SK-N-SH (cell line): ENCODE data around the gene ZNF236. TPM values are rescaled to one million over a fixed set of nuclear protein-coding genes. Genes with fewer than 3 reads are reported as not detected.

Experiments used
- CTCF ChIA-PET: fragments of 300-600, 350-600 bp; formaldehyde crosslinking; extraction: SDS; loops from one replicate; lab custom pipeline; 2021; lab: Yijun Ruan, JAX
- POLR2A ChIA-PET: fragments of 350-600 bp; sonication (Branson Sonifier 250); formaldehyde crosslinking; extraction: SDS; loops from one replicate; lab custom pipeline; 2020; ENCODE audit warnings: antibody characterized with exemption, inconsistent platforms; lab: Yijun Ruan, JAX
- DNase-seq: peaks from one replicate; pipeline ENCODE4 v3.0.0; 2012
- H2AFZ ChIP-seq: fragments of 200-600 bp; sonication (generic); 2 replicates; pipeline ENCODE4 v1.8.1; 2016; ENCODE audit warnings: antibody characterized with exemption, mild to moderate bottlenecking, low read depth
- H3F3A ChIP-seq: fragments of 200-600 bp; sonication (generic); replicated peaks from 2 replicates; pipeline ENCODE3; 2016; ENCODE audit warnings: antibody characterized with exemption, mild to moderate bottlenecking; ENCODE audit not compliant: insufficient read depth
- H3K27ac ChIP-seq, 2 experiments: fragments of 200-500 bp in 1 of 2; fragments of 200-600 bp in 1 of 2; sonication (Bioruptor generic) in 1 of 2; sonication (generic), shearing (Covaris generic) in 1 of 2; 2 replicates each; pipeline versions ENCODE4 v1.5.1 to v1.6.1; 2014 to 2016; ENCODE audit warnings: low read depth in 2 of 2, inconsistent platforms in 1 of 2, low read length in 1 of 2, mild to moderate bottlenecking in 1 of 2, mixed read lengths in 1 of 2
- H3K27me3 ChIP-seq: fragments of 200-600 bp; sonication (generic), shearing (Covaris generic); 2 replicates; pipeline ENCODE4 v1.6.1; 2016; ENCODE audit warnings: mixed run types; ENCODE audit not compliant: insufficient read depth
- H3K36me3 ChIP-seq, 2 experiments: fragments of 200-500 bp in 1 of 2; fragments of 200-600 bp in 1 of 2; sonication (Bioruptor generic) in 1 of 2; sonication (generic) in 1 of 2; replicated peaks in 1 of 2; 2 replicates each; pipeline versions ENCODE3 to v1.5.1; 2014 to 2016; ENCODE audit warnings: low read length in 1 of 2, mild to moderate bottlenecking in 1 of 2; ENCODE audit not compliant: insufficient read depth in 2 of 2, control insufficient read depth in 1 of 2
- H3K4me1 ChIP-seq, 2 experiments: fragments of 200-500 bp in 1 of 2; fragments of 200-600 bp in 1 of 2; sonication (Bioruptor generic) in 1 of 2; sonication (generic), shearing (Covaris generic) in 1 of 2; 2 replicates each; pipeline versions ENCODE4 v1.5.1 to v1.6.1; 2014 to 2016; ENCODE audit warnings: low read depth in 1 of 2, low read length in 1 of 2, mixed run types in 1 of 2; ENCODE audit not compliant: insufficient read depth in 2 of 2, control insufficient read depth in 1 of 2
- H3K4me2 ChIP-seq: fragments of 200-600 bp; sonication (generic), shearing (Covaris generic); 2 replicates; pipeline ENCODE4 v1.6.1; 2017; ENCODE audit warnings: mixed run types
- H3K4me3 ChIP-seq, 2 experiments: fragments of 200-500 bp in 1 of 2; fragments of 200-600 bp in 1 of 2; sonication (Bioruptor generic) in 1 of 2; sonication (generic), shearing (Covaris generic) in 1 of 2; 2 replicates each; pipeline versions ENCODE4 v1.5.1 to v1.8.1; 2014 to 2016; ENCODE audit warnings: low read depth in 2 of 2, inconsistent platforms in 1 of 2, low read length in 1 of 2, mild to moderate bottlenecking in 1 of 2, mixed read lengths in 1 of 2, moderate library complexity in 1 of 2
- H3K79me2 ChIP-seq: fragments of 200-600 bp; sonication (generic); 2 replicates; pipeline ENCODE4 v1.8.1; 2017; ENCODE audit warnings: mild to moderate bottlenecking; ENCODE audit not compliant: insufficient read depth
- H3K9ac ChIP-seq: fragments of 200-600 bp; sonication (generic); 2 replicates; pipeline ENCODE4 v1.6.1; 2017; ENCODE audit warnings: mixed run types
- H3K9me2 ChIP-seq: fragments of 200-600 bp; sonication (generic); 2 replicates; pipeline ENCODE4 v1.6.1; 2017; ENCODE audit warnings: mixed run types
- H3K9me3 ChIP-seq: fragments of 200-600 bp; sonication (generic); 2 replicates; pipeline ENCODE4 v1.6.1; 2017; ENCODE audit warnings: mixed run types, mild to moderate bottlenecking, moderate library complexity
- H4K20me1 ChIP-seq: fragments of 200-600 bp; sonication (generic); 2 replicates; pipeline ENCODE4 v1.6.1; 2017; ENCODE audit warnings: mild to moderate bottlenecking, mixed run types; ENCODE audit not compliant: insufficient read depth
- CHD2 ChIP-seq: fragments of 150-350 bp; IDR thresholded peaks from 2 replicates; pipeline ENCODE4 v1.6.1; 2018; ENCODE audit warnings: low read length; ENCODE audit not compliant: partially characterized antibody
- EZH2phosphoT487 ChIP-seq: fragments of 200-600 bp; sonication (generic); IDR thresholded peaks from 2 replicates; pipeline ENCODE4 v1.6.1; 2017; ENCODE audit warnings: low read depth, mixed run types, mild to moderate bottlenecking, antibody characterized with exemption, moderate library complexity, borderline replicate concordance
- GATA2 ChIP-seq: sonication (generic); formaldehyde crosslinking; IDR thresholded peaks from 2 replicates; pipeline ENCODE4 v1.5.0; 2020; ENCODE audit warnings: mild to moderate bottlenecking, missing genetic modification reagents
- MEF2A ChIP-seq: IDR thresholded peaks from 2 replicates; pipeline ENCODE4 v1.4.0; 2012; ENCODE audit warnings: low read depth, borderline replicate concordance
- MXI1 ChIP-seq: IDR thresholded peaks from 2 replicates; pipeline ENCODE4 v1.6.1; 2012; ENCODE audit warnings: mild to moderate bottlenecking, low read depth, low read length, improper control_type of control experiment
- POLR2AphosphoS5 ChIP-seq: IDR thresholded peaks from 2 replicates; pipeline ENCODE4 v1.6.1; 2012; ENCODE audit warnings: low read depth, low read length
- REST ChIP-seq: IDR thresholded peaks from 2 replicates; pipeline ENCODE4 v1.6.1; 2012; ENCODE audit warnings: mild to moderate bottlenecking, low read depth, low read length, moderate library complexity
- WGBS: methylation state at CpG from one replicate; pipeline ENCODE4 v1.1.6; 2017; ENCODE audit warnings: low lambda C conversion rate; 5-methylcytosine and 5-hydroxymethylcytosine counted together
- polyA plus RNA-seq, 3 experiments: library from polyadenylated mRNA; depleted of rRNA; stranded (reverse); fragments of >200 nt; gene quantifications; 2 replicates each; pipeline ENCODE4 v1.2.3, GENCODE V29; 2012
- TF ChIP-seq, protein P1 (sequence below): IDR thresholded peaks from 2 replicates; pipeline ENCODE4 v1.4.0; 2012; ENCODE audit warnings: low read depth, borderline replicate concordance

ZNF236 gene
- polyA plus RNA-seq, 1 of the 3 experiments (the other 2 are of a cell fraction) = 4.2 TPM

GRCh38 chr18:76994086-76994654, 171.8 kb downstream of the ZNF236 start (continued):
- no peak for TF ChIP-seq REST
- no peak for TF ChIP-seq GATA2
- TF ChIP-seq CHD2 = no peak
- no peak for TF ChIP-seq MXI1
- no peak for TF ChIP-seq EZH2phosphoT487

GRCh38 chr18:76995896-76996295, 173.5 kb downstream of the ZNF236 start:
- H3K27me3 ChIP-seq = no peaks in the 10 kb centered on the region
- ChIA-PET POLR2A (no interaction called here), CTCF (interaction anchor here (0.6 to 8.5 kb wide), 8 partner anchors 12 to 656 kb away, joined by 3 to 87 read pairs (median 4); no protein-coding TSS in a partner anchor)
- H3F3A ChIP-seq = no peaks in the 10 kb centered on the region
- 76% methylated on average over 7 of the region's 7 CpGs for WGBS
- no peaks in the 10 kb centered on the region for H3K9me3 ChIP-seq
- no peak overlapping the region for H3K4me3 ChIP-seq
- H4K20me1 ChIP-seq = no peaks in the 10 kb centered on the region
- no peak overlapping the region for H3K4me2 ChIP-seq
- H2AFZ ChIP-seq = no peak overlapping the region
- TF ChIP-seq POLR2AphosphoS5 (no peak), MEF2A (no peak), REST (no peak)
- TF ChIP-seq, protein P1, sequence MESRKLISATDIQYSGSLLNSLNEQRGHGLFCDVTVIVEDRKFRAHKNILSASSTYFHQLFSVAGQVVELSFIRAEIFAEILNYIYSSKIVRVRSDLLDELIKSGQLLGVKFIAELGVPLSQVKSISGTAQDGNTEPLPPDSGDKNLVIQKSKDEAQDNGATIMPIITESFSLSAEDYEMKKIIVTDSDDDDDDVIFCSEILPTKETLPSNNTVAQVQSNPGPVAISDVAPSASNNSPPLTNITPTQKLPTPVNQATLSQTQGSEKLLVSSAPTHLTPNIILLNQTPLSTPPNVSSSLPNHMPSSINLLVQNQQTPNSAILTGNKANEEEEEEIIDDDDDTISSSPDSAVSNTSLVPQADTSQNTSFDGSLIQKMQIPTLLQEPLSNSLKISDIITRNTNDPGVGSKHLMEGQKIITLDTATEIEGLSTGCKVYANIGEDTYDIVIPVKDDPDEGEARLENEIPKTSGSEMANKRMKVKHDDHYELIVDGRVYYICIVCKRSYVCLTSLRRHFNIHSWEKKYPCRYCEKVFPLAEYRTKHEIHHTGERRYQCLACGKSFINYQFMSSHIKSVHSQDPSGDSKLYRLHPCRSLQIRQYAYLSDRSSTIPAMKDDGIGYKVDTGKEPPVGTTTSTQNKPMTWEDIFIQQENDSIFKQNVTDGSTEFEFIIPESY = no peak
- H3K79me2 ChIP-seq = no peaks in the 10 kb centered on the region
- DNase-seq = no peak
- no peak overlapping the region for H3K27ac ChIP-seq
- H3K4me1 ChIP-seq = peaks cover 0 to 7% of the 10 kb centered on the region in 2 experiments; a peak in 1 of 4 replicates
- no peaks in the 10 kb centered on the region for H3K9me2 ChIP-seq
- no peak overlapping the region for H3K9ac ChIP-seq
- no peaks in the 10 kb centered on the region for H3K36me3 ChIP-seq
